NCI-H345 treated with DMSO at 0.1 percent for 48 hours (cell line): ENCODE results near the gene ZBTB7C.

Experiments
- DNase-seq: peaks from one replicate; lab custom pipeline; 2025; ENCODE audit not compliant: unreplicated experiment; lab: John Stamatoyannopoulos, UW

Gene ZBTB7C

DNA sequence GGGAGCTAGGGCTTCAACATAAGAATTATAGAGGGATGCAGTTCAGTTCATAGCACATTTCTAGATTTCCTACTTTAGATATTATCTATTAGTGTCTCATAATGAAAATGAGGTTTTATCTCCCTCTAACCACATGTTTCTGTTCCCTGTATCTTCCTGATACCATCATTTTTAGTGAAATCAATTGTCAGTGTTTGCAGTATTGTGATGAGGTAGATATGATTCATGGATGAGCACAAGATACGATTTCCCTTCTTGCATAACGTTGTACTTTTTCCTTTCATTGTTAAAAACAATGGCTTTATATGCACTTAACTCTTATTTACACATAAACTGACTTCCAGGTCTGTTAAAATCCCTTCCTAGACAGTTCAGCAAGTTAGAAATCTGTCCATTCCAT, 211.4 kb downstream of the ZBTB7C start:
- DNase-seq, result no peak

DNA sequence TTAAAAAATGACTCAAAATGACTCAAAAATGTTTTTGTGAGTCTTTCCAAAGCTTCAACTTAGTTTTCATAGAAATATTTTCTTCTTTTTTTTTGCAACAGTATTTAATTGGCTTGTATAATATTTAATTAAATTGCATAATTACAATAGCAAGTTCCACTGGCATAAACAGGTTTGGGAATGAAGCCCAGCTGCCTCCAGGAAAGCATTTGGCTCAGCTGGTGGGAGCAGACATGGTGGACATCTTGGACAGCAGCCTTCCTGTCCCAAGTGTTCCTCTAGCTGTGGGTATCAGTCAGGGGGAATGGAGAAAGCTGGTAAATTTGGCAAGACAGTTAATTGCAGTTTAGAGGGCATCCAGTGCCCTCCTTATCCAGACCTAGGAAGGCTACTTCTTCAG, 213.4 kb downstream of the ZBTB7C start:
- DNase-seq, result no peak

DNA sequence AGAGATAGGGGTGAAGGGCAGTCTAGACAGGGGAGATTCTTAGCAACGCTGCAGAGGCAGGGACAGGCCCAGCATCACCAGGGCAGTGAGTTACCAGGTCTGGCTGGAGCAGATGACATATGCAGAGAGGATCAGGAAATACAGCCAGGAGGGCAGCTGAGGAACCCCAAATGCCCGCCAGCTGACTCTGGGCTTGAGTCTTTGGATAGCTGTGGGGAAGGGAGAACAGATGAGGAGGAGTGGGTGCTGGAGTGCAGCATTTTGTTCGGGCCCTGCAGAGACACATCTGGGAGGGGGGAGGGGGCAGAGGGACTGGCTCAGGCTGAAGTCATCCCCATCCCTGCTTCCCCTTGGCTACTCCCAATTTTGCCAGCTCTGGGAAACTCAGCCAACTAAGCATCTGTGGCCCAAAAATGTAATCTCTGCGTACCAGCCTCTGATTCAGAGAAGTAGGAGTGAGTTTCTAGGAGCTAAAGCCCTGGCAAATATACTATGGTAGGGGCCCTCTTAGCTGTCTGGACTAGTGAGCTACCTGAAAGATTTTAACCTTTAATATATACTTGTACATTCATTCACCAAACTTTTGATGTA, 214.5 kb downstream of the ZBTB7C start:
- no peak for DNase-seq

DNA sequence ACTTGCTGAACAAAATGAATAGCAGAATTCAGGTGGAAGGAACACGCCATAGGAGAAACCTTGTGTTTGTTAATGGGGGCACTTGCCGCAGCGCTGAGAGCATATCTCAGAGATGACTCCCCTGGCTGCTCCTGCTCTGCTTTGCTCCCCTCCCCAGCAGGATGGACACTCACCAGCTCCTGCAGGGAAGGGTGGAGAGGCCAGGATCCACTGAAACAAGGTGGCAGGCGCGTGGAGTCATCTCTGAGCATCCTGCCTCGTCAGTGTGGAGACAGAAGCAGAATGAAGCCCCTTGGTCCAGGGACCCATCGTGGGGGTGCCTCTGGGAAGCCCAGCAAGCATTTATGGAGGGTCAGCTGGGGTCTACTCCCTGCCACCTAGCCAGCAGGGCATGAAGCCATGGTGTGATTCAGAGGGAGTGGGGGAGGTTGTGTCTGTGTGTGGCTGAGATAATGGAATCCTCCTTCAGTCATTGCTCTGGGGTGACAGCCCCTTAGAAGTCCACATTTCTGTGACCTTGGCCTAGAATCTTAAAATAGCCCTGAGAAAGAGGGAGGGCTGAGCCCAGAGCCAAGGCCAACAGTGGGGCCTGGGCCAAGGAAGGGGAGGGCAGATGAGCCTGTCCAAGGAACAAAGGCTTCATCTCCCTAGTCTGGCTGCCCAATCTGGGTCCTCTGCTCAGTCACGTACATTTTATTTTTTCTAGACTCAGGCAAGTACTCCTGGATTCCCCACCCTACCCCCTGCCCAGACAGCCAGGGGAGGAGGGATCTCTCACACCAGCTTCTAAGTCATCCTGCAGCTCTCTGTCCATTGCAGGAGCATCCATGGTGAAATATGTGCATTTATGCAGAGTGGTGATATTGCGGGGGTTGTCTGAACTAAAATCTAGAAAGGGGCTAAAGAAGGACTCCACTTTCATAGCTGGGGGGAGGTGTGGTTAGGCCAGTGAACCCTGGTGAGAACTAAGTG, 215.4 kb downstream of the ZBTB7C start:
- no peak for DNase-seq

DNA sequence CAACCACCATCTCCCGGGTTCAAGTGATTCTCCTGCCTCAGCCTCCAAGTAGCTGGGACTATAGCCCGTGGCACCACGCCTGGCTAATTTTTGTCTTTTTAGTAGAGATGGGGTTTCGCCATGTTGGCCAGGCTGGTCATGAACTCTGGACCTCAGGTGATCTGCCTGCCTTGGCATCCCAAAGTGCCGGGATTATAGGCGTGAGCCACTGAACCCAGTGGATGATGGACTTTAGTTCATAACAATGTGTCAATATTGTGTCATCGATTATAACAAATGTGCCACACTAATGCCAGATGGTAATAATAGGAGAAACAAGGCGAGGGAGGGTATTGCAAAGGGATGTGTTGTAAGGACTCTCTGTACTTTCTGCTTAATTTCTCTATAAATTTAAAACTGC, 216.6 kb downstream of the ZBTB7C start:
- DNase-seq, result no peak

DNA sequence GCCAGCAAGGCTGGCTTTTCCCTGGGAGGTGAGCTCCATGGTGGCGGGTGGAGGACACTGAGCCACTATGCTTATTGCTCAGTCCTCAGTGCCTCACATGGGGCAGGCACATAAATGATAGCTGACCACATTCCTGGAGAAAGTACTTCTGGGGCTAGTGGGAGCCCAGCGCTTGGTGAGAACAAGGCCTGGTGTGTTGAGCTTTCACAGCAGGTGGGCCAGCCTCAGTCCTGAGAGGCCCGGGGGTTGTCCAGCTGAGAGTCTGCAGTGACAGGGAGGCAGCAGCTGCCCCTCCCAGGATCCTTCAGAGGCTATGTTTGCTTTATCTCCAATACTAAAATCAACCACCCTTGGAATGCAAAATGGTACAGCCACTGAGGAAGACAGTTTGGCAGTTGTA, 217.7 kb downstream of the ZBTB7C start:
- no peak for DNase-seq

DNA sequence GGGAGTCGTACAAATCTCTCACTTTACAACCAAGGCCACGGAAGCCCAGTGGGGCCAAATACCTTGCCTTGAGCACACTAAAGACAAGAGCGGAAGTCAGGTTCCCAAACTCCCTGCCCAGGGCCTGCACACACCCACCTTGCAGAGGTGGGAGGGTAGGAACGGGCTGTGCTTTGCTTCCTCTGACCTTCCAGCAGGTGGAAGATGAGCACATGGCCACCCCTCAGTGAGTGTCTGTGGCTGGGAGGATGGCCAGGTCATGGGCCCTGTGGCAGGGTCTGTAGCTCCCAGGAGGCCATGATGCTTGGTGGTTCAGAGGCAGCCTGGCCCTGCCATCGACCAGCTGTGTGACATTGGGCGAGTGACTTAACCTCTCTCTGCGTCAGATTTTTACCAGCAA, 218.2 kb downstream of the ZBTB7C start:
- DNase-seq, result no peak

DNA sequence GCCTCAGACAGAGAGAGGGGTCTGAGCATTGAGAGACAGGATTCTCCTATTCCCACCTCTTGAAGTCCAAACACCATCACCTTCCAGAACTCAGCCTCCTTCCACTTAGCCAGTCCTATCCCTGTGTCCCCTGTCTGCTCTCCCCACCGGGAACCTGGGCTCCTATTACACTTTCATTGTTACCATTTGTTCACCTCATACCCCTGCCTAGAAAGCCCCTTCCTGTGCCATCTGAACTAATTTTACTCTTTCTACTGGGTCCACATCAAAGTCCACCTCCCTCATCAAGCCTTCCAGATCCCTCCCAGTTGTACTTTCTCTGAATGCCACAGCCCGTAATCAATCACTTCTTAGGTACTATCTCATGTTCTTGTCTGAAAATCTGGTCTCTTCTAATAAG, 220.6 kb downstream of the ZBTB7C start:
- no peak for DNase-seq

DNA sequence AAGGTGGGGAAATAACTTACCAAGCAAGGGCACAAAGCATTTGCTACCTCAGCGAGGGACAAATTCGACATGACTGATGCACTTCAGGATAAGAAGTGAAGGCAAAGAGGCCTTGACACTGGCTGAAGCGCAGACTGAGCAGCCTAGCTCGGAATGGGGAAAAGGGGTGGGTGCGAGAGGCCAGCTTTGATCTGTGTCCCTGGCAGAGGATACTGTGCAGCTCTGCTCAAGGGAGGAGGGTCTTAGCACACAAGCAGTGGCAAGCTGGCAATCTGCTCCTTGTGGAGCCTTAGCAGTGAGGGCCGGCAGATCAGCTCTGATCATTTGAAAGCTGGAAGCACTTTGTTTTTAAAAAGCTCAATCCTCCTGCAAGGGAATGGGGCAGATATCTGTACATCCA, 222.3 kb downstream of the ZBTB7C start:
- no peak for DNase-seq

DNA sequence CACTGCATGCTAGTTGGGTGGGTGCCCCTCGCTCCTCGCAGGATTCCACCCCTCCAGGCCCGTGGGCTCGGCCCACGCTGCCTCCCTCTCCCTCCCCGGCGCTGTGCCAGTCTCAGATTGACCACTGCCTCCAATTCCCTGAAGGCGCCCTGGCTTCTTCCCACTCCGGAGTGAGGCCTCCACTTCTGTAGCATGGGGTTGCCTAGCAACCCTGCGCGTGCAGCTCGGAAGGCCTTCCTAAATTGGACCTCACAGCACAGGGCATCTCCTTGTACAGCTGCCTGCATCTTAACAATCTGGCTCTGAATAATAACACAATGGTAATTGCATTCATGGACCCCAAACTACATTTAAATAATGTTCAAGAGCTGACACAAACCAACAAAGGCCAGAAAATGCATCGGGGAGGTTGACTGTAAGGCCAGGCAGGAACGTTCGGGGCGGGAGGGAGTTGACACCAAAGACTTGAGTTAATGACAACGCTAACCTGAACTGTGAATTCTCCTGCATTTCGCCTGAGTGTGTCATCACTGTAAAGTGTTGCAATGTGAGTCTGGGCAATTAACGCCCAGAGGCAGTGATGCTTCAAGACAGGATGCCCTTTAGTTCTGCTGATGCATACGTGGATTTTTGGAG, 222.9 kb downstream of the ZBTB7C start:
- DNase-seq, result no peak

DNA sequence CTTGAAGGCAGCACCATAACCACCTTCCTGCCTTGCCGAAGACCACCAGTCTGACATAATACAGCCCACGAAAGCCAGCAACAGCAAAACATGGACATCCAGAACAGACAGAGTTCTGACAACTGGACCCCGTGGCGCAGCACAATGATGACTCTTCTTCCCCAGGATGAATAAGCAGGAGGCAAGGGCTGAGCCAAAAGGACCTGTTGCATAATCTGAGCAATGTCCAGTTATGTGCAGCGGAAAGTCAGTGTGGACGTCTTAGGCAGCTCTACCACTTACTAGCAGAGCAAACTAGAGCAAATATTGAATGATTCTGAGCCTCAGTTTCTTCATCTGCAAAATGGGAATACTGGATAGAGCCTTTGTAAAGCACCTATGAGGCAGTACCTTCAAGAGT, 225.1 kb downstream of the ZBTB7C start:
- no peak for DNase-seq

DNA sequence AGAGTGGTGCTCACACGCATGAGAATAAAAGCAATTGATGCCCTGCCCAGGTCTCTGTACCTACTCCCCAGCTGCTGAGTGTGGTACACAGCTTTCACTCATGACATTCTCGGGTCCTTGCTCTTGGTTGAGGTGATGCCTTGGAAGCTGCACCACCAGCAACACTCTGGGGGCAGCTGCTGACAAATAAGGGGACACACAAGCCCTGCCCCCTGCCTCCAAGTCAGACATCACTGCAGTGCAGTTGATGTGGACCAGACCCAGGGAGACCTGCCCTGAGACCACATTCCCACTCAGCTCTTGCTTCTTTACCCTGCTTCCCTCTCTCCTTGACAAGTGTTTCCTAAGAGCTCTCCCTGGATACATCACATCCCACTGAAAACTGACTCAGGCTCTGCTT, 225.6 kb downstream of the ZBTB7C start:
- no peak for DNase-seq

DNA sequence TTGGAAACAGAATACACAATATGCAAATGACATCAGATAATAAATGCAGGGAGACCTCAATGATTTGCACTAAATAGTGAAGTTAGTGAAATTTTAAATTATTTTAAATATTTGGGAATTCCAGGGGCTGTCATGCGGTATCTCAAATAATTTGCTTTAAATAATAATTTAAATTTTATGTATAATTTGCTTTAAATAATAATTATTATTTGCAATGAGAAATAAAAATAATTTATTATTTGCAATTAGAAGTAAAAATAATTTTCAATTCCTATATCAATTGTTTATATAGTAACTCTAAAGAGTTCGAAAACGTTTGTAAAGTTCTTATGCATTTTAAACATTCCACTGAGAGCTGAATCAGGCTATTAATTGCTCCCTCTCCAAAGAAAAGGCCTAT, 226.4 kb downstream of the ZBTB7C start:
- no peak for DNase-seq

DNA sequence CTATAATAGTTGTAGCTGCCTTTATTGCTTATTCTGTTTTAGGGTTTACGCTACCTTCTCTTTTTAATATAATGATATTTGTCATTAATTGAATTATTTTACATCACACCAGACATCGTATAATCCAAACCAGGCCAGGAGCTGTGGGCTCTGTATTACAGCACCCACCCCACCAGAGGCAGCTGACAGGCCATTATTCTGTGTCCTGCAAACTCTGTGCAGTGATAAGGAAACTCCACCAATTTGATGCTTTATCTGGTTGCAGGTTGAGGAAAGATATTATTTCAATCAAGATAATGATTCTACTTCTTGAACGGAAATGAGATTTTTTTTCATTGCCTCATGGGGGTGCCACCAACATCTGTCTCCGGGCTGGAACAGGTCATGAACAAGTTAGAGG, 227.3 kb downstream of the ZBTB7C start:
- DNase-seq, result no peak

DNA sequence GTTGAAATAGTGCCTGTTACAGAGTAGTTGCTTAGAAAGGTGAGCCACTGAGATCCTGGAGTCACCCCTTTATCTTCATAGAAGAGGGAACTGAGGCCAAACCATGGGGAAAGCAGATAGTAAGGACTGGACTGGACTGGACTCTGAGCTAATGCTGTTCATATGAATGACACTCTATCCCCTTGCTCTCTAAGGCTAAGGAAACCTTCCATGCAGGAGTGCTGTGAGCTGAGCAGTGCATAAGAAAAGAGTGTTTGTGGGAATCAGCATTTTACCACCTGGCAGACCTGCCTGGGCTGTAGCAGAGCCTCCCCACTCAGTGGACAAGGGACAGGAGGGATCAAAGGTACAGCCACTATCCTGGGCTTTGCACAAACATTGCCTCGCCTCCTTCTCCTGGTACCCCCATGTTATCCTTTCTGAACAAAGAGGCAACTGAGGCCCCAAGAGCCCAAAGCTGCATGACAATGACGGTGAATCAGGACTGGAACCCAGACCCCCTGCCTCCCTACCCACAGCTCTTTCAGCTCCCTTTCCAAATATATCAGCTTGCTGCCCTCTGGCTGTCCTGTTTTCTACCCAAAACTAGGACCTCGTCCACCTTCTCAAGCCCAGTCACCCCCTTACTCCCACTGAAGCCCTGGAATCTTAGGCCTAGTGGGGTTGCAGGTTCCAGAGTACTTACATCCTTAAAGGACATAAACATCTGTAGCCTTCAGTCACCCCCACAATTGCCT, 227.9 kb downstream of the ZBTB7C start:
- DNase-seq, result no peak

DNA sequence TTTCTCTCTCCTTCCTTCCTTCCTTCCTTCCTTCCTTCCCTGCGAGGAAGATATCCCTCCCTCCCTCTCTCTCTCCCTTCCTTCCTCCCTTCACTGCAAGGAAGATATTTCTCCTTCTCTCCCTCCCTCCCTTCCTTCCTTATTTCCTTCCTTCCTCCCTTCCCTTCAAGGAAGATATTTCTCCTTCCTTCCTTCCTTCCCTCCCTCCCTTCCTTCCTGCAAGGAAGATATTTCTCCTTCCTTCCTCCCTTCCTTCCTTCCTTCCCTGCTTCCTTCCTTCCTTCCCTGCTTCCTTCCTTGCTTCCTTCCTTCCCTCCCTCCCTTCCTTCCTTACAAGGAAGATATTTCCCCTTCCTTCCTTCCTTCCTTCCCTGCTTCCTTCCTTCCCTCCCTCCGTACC, 229.5 kb downstream of the ZBTB7C start:
- no peak for DNase-seq

DNA sequence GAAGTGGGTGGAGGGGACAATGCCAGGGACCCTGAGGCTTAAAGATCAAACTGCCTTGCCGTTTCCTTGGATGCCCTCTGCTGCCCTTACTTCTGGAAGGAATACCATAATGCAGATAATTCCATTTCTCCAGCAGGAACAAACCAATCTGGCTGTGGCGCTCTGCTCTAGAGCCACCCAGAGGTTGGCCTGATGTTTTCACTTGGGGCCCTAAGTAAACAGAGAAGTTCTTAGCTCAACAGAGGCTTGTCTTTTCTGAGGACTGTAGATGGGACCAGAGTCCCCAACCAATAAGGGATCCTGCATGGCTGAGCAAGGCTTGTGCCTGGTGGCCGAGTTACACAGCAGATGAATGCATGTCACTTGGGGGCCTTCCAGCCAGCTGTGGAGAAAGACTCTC, 230.2 kb downstream of the ZBTB7C start:
- DNase-seq, result no peak

DNA sequence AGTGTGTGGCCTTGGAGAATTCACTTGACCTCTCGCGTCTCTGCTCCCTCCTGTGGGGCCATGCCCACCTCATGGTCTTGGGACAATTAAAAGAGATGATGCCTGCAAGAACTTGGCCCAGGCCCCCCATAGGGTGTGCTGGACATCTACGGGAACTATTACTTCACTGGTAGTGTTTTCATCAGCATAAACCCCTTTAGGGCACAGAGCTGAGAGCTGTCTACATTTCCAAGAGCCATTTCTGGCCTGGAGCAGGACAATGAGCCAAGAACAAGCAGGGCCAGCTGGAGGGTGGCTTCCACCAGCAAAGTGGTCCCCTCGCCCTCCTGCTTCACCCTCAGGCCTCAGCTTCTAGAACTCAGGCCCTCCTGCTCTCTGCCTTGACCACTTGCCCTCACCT, 232.3 kb downstream of the ZBTB7C start:
- DNase-seq, result no peak

DNA sequence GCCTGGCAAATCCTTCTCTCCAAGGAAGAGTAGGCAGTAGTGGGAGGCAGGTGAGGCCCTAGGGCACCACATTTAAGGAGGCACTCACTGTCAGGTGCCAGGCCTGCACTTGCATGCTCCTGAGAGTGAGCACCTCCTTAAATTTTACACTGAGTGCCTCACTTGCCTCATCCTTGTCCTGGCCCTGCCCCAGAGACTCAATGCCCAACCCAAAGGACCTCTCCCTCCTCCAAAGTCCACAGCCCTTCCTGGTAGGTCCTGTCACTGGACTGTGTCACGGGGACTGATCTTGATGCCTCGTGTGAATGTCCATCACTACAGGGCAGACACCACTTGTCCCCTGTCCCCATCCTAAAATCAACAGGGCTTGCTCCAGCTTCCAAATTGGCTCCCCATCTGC, 235.6 kb downstream of the ZBTB7C start:
- DNase-seq, result no peak

DNA sequence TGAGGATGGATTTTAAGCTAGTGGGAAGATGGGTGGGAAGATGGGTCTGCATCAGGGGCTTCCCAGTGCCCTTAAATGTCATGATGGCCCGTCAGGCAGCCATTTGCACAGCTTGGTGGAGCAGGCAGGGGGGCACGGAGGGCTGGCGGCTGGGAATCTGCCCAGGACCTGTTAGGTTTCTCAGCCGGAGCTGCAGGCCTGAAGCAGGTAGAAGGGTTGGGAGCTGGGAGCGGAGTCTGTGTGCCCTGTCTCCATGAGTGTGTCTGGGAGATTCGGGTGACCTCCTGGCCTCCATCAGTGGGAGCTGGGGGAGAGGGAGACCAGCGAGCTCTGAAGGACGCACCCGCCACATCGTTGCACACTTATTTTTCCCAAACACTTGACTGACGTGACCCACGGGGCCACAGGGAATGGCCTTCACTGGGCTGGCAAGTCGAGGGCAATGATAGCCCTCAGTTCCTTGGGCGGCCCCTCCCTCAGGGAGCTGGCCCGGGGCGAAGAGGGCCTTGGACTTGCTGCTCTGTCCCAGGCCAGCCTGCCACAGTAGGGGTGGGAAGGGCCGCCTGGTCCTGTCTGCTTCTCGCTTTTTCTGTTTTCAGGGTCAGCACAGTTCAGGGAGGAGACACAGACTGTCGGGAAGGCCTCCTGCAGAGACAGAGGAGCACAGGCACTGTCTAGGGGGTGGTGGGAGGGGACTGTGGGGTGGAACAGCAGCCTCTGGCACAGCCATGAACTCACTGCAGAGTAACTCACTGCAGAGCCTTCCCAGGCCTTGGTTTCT, 236.8 kb downstream of the ZBTB7C start:
- DNase-seq, result no peak
